ENCODE measurements around the gene UGT1A7.

The UGT1A7 gene

DNA sequence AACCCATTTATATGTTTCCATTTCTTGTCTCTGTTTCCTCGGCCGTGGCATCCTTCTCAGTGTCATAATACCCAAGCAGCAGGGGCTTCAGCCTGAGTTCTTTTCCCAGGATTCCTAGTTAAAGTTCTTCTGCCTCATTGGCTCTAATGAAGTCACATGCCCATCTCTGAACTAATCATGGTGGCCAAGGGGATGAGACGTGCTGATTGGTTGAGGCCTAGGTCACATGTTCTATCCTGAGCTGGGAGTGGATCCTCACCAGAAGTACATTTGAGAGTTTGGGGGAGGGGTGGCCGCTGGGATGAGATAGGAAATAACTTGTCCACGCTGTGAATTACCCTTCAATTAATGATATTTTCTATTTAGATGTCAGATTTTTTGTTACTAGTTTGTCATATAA is 27.2 kb downstream of the UGT1A7 start:
- H3K9me3 Mint-ChIP-seq, result peaks cover 4% of the 10 kb centered on the region
- no peaks in the 10 kb centered on the region for H3K36me3 Mint-ChIP-seq (ENCODE audit: low read depth)
- H3K4me3 Mint-ChIP-seq, result no peak overlapping the region
- H3K27ac Mint-ChIP-seq, result no peak overlapping the region
- H3K4me1 Mint-ChIP-seq, result peaks cover 9% of the 10 kb centered on the region
- TF ChIP-seq, protein P1, sequence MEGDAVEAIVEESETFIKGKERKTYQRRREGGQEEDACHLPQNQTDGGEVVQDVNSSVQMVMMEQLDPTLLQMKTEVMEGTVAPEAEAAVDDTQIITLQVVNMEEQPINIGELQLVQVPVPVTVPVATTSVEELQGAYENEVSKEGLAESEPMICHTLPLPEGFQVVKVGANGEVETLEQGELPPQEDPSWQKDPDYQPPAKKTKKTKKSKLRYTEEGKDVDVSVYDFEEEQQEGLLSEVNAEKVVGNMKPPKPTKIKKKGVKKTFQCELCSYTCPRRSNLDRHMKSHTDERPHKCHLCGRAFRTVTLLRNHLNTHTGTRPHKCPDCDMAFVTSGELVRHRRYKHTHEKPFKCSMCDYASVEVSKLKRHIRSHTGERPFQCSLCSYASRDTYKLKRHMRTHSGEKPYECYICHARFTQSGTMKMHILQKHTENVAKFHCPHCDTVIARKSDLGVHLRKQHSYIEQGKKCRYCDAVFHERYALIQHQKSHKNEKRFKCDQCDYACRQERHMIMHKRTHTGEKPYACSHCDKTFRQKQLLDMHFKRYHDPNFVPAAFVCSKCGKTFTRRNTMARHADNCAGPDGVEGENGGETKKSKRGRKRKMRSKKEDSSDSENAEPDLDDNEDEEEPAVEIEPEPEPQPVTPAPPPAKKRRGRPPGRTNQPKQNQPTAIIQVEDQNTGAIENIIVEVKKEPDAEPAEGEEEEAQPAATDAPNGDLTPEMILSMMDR (IDR thresholded peaks at IDR 0.05), result no peak
- no peak for DNase-seq
- peaks cover 7% of the 10 kb centered on the region for H3K27me3 Mint-ChIP-seq (ENCODE audit: low read depth, poor library complexity)

DNA sequence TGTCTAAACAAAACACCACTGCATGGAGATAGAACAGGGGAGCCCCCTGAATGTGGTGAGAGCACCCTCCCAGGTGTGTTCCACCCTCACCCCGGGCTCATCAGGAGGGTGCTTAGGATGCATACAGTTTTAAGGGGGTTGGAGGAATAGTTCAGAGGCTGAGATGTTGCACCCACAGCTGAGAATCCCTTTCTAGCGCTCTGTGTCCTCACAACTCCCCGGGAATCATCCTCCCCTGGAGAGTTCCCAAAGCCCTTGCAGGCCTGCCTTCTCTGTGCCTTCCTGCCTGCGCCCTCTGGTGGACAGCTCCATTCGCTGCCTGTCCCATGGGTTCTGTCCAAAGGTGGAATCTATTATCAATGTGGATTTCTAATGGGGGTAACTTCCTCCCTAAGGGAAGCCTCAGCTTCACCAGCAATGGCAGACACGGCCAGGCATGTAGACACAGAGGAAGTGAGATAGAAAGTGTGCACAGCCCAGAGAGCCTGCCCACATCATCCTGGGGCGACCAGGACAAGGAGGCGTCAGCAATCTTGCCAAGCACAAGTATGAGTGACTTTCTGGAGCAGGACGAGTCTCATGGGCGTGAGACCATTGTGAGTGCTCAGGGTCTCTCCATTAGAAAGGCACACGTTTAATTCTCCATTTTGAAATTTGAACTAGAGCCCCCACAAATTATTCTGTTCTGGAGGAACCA is 29.8 kb downstream of the UGT1A7 start:
- Mint-ChIP-seq H3K9me3 (no peaks in the 10 kb centered on the region), H3K27ac (no peak overlapping the region), H3K36me3 (ENCODE audit: low read depth) (no peaks in the 10 kb centered on the region), H3K4me1 (peaks cover 9% of the 10 kb centered on the region), H3K4me3 (no peak overlapping the region), H3K27me3 (ENCODE audit: low read depth, poor library complexity) (peaks cover 12% of the 10 kb centered on the region)
- TF ChIP-seq, protein P1 (IDR thresholded peaks at IDR 0.05), result peak; percentile 88
- peak; percentile 92 for DNase-seq

DNA sequence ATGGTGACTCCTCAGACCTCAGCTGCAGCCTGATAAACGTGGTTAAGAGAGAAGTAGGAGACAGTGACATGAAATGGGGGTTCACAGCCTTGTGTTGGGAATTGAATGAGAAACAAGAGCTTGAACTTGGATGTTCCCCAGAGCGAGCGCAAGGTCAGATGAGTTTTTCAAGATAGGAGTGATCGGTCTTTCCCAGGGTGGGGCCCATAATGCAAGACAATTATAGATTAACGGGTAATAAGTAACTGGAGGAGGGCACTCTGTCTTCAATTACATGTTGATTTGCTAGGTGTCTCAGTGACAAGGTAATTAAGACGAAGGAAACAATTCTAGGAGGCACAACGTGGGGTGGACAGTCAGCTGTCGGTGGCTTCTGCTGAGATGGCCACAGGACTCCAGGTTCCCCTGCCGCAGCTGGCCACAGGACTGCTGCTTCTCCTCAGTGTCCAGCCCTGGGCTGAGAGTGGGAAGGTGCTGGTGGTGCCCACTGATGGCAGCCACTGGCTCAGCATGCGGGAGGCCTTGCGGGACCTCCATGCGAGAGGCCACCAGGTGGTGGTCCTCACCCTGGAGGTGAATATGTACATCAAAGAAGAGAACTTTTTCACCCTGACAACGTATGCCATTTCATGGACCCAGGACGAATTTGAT is 31.0 kb downstream of the UGT1A7 start, which contains the start of gene UGT1A5:
TSS of gene UGT1A5 (plus strand) at position 297 of the 651 bp plus-strand sequence. CDS start at position 382, 85 bp downstream.
- Mint-ChIP-seq H3K27me3 (ENCODE audit: low read depth, poor library complexity) (peaks cover 23% of the 10 kb centered on the region), H3K4me3 (no peak within 1 kb of the TSS), H3K36me3 (ENCODE audit: low read depth) (no peaks in the 10 kb centered on the region), H3K4me1 (peaks cover 9% of the 10 kb centered on the region), H3K27ac (no peak within 1 kb of the TSS), H3K9me3 (no peaks in the 10 kb centered on the region)
- DNase-seq, result no peak
- TF ChIP-seq, protein P1 (IDR thresholded peaks at IDR 0.05), result no peak

DNA sequence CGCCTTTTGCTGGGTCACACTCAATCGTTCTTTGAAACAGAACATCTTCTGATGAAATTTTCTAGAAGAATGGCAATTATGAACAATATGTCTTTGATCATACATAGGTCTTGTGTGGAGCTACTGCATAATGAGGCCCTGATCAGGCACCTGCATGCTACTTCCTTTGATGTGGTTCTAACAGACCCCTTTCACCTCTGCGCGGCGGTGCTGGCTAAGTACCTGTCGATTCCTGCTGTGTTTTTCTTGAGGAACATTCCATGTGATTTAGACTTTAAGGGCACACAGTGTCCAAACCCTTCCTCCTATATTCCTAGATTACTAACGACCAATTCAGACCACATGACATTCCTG is 31.5 kb downstream of the UGT1A7 start:
- Mint-ChIP-seq H3K27ac (no peak overlapping the region), H3K36me3 (ENCODE audit: low read depth) (no peaks in the 10 kb centered on the region), H3K4me1 (peaks cover 9% of the 10 kb centered on the region), H3K4me3 (no peak overlapping the region), H3K9me3 (no peaks in the 10 kb centered on the region), H3K27me3 (ENCODE audit: low read depth, poor library complexity) (peaks cover 23% of the 10 kb centered on the region)
- DNase-seq, result no peak
- TF ChIP-seq, protein P1 (IDR thresholded peaks at IDR 0.05), result no peak

DNA sequence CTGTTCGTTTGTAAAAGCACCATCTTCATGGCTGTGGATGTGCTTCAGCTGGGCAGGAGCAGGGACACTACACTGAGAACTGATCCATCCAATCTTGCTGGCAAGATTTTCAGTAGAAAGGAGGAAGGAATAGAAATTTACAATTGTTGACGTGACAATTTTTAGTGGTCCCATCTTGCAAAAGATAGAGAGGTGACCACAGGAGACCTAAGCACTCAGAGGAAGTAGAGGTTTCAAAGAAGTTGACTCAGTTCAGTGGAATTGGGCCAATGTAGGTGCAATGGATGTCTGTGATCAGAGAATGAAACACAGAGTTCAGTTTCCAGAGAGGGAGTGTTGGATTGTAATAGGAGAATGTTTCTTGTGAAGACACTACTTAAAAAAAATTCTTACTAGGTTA is 32.4 kb downstream of the UGT1A7 start:
- Mint-ChIP-seq H3K27me3 (ENCODE audit: low read depth, poor library complexity) (peaks cover 23% of the 10 kb centered on the region), H3K4me1 (peaks cover 9% of the 10 kb centered on the region), H3K27ac (no peak overlapping the region), H3K4me3 (no peak overlapping the region), H3K9me3 (no peaks in the 10 kb centered on the region), H3K36me3 (ENCODE audit: low read depth) (no peaks in the 10 kb centered on the region)
- TF ChIP-seq, protein P1 (IDR thresholded peaks at IDR 0.05), result no peak
- no peak for DNase-seq

DNA sequence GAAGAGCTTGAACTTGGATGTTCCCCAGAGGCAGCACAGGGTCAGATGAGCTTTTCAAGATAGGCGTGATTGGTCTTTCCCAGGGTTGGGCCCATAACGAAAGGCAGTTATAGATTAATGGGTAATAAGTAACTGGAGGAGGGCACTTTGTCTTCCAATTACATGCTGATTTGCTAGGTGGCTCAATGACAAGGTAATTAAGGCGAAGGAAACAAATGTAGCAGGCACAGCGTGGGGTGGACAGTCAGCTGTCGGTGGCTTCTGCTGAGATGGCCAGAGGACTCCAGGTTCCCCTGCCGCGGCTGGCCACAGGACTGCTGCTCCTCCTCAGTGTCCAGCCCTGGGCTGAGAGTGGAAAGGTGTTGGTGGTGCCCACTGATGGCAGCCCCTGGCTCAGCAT is 36.9 kb downstream of the UGT1A7 start, which contains the start of gene UGT1A4:
TSS of gene UGT1A4 (plus strand) at position 185 of the 400 bp plus-strand sequence. CDS start at position 270, 85 bp downstream.
- Mint-ChIP-seq H3K4me1 (no peaks in the 10 kb centered on the region), H3K36me3 (ENCODE audit: low read depth) (no peaks in the 10 kb centered on the region), H3K9me3 (peaks cover 6% of the 10 kb centered on the region), H3K27ac (peak within 1 kb of the TSS; percentile 5), H3K4me3 (no peak within 1 kb of the TSS), H3K27me3 (ENCODE audit: low read depth, poor library complexity) (peaks cover 25% of the 10 kb centered on the region)
- TF ChIP-seq, protein P1 (IDR thresholded peaks at IDR 0.05), result no peak
- DNase-seq, result no peak

Data from nephron progenitor cell (in vitro differentiated cells).